ENCODE measurements around the gene C6.

GRCh38 chr5:41109186-41109585 is 104.1 kb downstream of the C6 start:
- TF ChIP-seq CTCF (optimal IDR thresholded peaks at IDR 0.05 in 1 of 3, IDR thresholded peaks at IDR 0.05 in 1 of 3, conservative IDR thresholded peaks at IDR 0.05 in 1 of 3; ENCODE audit: extremely low read depth in 1 of 3, insufficient read depth in 2 of 3, low read length in 3 of 3) (no peak), EZH2 (IDR thresholded peaks at IDR 0.05; ENCODE audit: low read length) (no peak)

Data from keratinocyte (primary cell).